ENCODE measurements around the gene NKAPD1. TPM values are rescaled to one million over a fixed set of nuclear protein-coding genes. Genes with fewer than 3 reads are reported as not detected.
"Not testable (repeated sequence)": the region's sequence is repeated elsewhere in the genome, so short reads cannot be mapped to it uniquely, and the experiment has no call there.

Gene NKAPD1, protein sequence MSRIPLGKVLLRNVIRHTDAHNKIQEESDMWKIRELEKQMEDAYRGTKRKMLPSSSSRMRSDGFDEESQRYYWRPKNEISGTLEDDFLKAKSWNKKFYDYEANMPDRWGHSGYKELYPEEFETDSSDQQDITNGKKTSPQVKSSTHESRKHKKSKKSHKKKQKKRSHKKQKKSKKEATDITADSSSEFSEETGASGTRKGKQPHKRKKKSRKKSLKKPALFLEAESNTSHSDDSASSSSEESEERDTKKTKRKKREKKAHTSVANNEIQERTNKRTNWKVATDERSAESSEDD
- total RNA-seq: 10 to 100 TPM; 13.3 to 14.7 TPM
- polyA plus RNA-seq (ENCODE audit: insufficient read length in 6 of 6): 10 to 100 TPM; 44.0 to 59.5 (median 52.8) TPM
- long read RNA-seq, donor 1, transcript NKAPD1-202 (6 exons, 3,669 nt): major isoform, 19 of 33 reads
- long read RNA-seq, donor 1, partial matches to known transcripts: 9 of 33 reads
- long read RNA-seq, donor 1, other reads (novel, unspliced or antisense): 0 of 33 reads
- long read RNA-seq, donor 2, transcript NKAPD1-202 (6 exons, 3,669 nt): major isoform, 19 of 38 reads
- long read RNA-seq, donor 2, partial matches to known transcripts: 17 of 38 reads
- long read RNA-seq, donor 2, other reads (novel, unspliced or antisense): 0 of 38 reads
- long read RNA-seq, donor 3, transcript NKAPD1-202 (6 exons, 3,669 nt): major isoform, 6 of 367 reads
- long read RNA-seq, donor 3, partial matches to known transcripts: 354 of 367 reads
- long read RNA-seq, donor 3, other reads (novel, unspliced or antisense): 6 of 367 reads
- long read RNA-seq, donor 4, transcript NKAPD1-202 (6 exons, 3,669 nt): major isoform, 7 of 19 reads
- long read RNA-seq, donor 4, partial matches to known transcripts: 0 of 19 reads
- long read RNA-seq, donor 4, other reads (novel, unspliced or antisense): 6 of 19 reads
- long read RNA-seq, donor 5, transcript NKAPD1-202 (6 exons, 3,669 nt): major isoform, 7 of 15 reads
- long read RNA-seq, donor 5, partial matches to known transcripts: 5 of 15 reads
- long read RNA-seq, donor 5, other reads (novel, unspliced or antisense): 0 of 15 reads
- long read RNA-seq, donor 6, transcript NKAPD1-202 (6 exons, 3,669 nt): major isoform, 7 of 624 reads
- long read RNA-seq, donor 6, partial matches to known transcripts: 598 of 624 reads
- long read RNA-seq, donor 6, other reads (novel, unspliced or antisense): 18 of 624 reads
- long read RNA-seq, donor 7, transcript NKAPD1-202 (6 exons, 3,669 nt): major isoform, 10 of 252 reads
- long read RNA-seq, donor 7, partial matches to known transcripts: 6 of 252 reads
- long read RNA-seq, donor 7, other reads (novel, unspliced or antisense): 235 of 252 reads
- long read RNA-seq, donor 8, transcript NKAPD1-202 (6 exons, 3,669 nt): major isoform, 17 of 24 reads
- long read RNA-seq, donor 8, partial matches to known transcripts: 0 of 24 reads
- long read RNA-seq, donor 8, other reads (novel, unspliced or antisense): 0 of 24 reads
- long read RNA-seq, donor 9: 0 reads
- long read RNA-seq, donor 10, transcript NKAPD1-202 (6 exons, 3,669 nt): major isoform, 6 of 8 reads
- long read RNA-seq, donor 10, partial matches to known transcripts: 1 of 8 reads
- long read RNA-seq, donor 10, other reads (novel, unspliced or antisense): 0 of 8 reads
- long read RNA-seq, donor 11, transcript NKAPD1-202 (6 exons, 3,669 nt): major isoform, 9 of 415 reads
- long read RNA-seq, donor 11, partial matches to known transcripts: 19 of 415 reads
- long read RNA-seq, donor 11, other reads (novel, unspliced or antisense): 386 of 415 reads
- long read RNA-seq, donor 12, transcript NKAPD1-202 (6 exons, 3,669 nt): major isoform, 14 of 18 reads
- long read RNA-seq, donor 12, partial matches to known transcripts: 0 of 18 reads
- long read RNA-seq, donor 12, other reads (novel, unspliced or antisense): 0 of 18 reads

DNA sequence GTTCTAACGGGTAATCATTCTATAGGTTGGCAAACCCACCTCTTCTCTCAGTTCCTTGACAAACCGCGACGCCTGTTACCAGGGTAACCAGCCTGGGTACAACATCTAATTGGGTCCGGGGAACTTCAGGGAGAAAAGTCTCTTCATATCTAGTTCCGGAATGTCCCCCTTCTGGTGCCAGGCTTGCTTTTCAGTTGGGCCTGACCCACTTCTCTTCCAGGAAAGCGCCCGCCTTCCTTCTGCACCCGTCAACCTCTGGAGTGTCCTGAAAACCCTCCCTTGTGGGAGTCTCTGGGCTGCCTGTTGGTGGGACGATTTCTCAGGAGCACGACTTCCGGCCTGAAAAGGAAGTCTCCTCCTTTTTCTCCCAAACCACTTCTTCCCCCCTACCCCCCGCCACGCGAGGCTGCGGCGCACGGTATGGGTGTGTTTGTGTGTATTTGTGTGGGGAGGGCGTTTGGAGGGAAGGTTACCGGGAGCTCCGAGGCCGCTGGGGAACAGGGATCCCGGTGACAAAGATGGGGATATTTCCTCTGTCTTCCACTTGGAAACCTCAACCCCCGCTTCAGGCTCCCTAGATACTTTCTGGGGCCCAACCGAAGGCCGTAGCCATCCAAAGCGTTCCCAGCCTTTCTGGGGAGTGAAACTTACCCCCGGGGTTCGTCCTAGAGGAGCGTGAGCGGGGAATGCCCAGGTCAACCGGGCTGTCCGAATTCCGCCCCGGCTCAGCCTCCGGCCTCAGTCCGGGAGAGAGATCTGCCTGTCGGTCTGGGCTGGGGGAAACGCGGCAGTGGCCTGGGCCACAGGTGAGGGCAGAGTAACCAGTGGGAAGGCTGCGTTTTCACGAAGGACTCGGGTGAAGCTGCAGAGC, at the start of gene NKAPD1, which contains the start of gene PIH1D2:
Gene NKAPD1, plus strand, starts transcription at position 359 of the 871 bp plus-strand sequence. CDS start 1,276 bp downstream, outside the sequence.
Gene PIH1D2, minus strand, starts transcription at position 77 of the 871 bp plus-strand sequence. CDS start 843 bp downstream, outside the sequence.
- peak; percentile 95 for ATAC-seq
- intact Hi-C loops (cut with DNase I): no loop called here
- H3K4me3 ChIP-seq: peak within 1 kb of the TSS; percentile 65 to 91
- peak; percentile 80 to 91 (median 88) for DNase-seq
- no peaks in the 10 kb centered on the region for H3K27me3 ChIP-seq
- TF ChIP-seq CTCF (IDR thresholded peaks at IDR 0.05): no peak
- peaks cover 0 to 32% of the 10 kb centered on the region in 2 donors for H3K36me3 ChIP-seq
- peaks cover 13 to 17% of the 10 kb centered on the region in 2 donors for H3K4me1 ChIP-seq
- peak within 1 kb of the TSS; percentile 91 to 92 for H3K27ac ChIP-seq
- no peaks in the 10 kb centered on the region for H3K9me3 ChIP-seq

DNA sequence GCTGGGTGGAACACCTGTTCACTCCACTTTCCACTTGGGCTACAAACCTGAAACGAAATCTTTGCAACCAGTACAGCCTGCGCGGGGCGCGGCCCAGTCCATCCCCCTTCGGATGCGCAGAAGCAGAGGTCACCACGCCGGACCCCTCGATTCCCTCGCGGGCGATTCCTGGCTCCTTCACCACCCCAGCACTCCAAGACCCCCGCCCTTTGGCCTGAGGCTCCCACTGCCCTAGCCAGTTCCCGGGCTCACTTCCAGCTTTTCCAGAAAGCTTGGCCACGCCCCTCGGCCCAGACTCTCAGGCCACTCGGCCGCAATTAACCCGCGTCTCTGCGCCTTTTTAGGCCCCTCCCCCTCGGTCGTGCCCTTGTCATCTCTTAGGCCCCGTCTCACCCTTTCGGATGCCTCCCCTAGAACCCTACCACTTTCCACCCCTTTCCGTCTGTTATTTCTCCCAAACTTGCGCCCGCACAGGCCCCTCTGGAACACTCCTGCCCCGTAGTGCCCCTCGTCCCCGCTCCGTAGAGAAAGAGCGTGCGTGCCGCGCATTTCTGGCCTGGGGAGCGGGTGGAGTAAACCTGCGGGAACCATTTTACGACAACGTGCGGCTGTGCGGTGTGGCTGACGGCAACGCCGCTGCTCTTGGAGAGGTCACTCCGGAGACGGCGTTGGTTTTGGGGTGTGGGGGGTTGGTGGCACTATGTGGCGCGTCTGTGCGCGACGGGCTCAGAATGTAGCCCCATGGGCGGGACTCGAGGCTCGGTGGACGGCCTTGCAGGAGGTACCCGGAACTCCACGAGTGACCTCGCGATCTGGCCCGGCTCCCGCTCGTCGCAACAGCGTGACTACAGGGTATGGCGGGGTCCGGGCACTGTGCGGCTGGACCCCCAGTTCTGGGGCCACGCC, 49.1 kb upstream of the NKAPD1 start, which contains the start of gene DLAT:
Gene DLAT, plus strand, starts transcription at position 636 of the 906 bp plus-strand sequence. Its CDS starts 65 bp downstream, at position 701.
- no peaks in the 10 kb centered on the region for H3K9me3 ChIP-seq
- peak within 1 kb of the TSS; percentile 64 to 69 for H3K4me3 ChIP-seq
- ATAC-seq: peak; percentile 94
- peaks cover 0 to 16% of the 10 kb centered on the region in 2 donors for H3K4me1 ChIP-seq
- peaks cover 0 to 19% of the 10 kb centered on the region in 2 donors for H3K36me3 ChIP-seq
- intact Hi-C loops (cut with DNase I): no loop called here
- TF ChIP-seq CTCF (IDR thresholded peaks at IDR 0.05): no peak
- DNase-seq: peak; percentile 81 to 94 (median 88)
- no peaks in the 10 kb centered on the region for H3K27me3 ChIP-seq
- peak within 1 kb of the TSS; percentile 89 to 90 for H3K27ac ChIP-seq

- ATAC-seq: peak; percentile 26
Observed at GRCh38 chr11:112025707-112026106, 48.4 kb upstream of the NKAPD1 start.

GRCh38 chr11:112026784-112027410, 47.2 kb upstream of the NKAPD1 start:
- peaks cover 0 to 35% of the 10 kb centered on the region in 2 donors for H3K36me3 ChIP-seq
- H3K27me3 ChIP-seq; H3K9me3 ChIP-seq; DNase-seq; H3K4me3 ChIP-seq; ATAC-seq; H3K27ac ChIP-seq; intact Hi-C loops (cut with DNase I): not testable (repeated sequence)
- peaks cover 0 to 16% of the 10 kb centered on the region in 2 donors for H3K4me1 ChIP-seq

More at GRCh38 chr11:112025707-112026106, 48.4 kb upstream of the NKAPD1 start:
- peaks cover 0 to 16% of the 10 kb centered on the region in 2 donors for H3K4me1 ChIP-seq
- intact Hi-C loops (cut with DNase I): no loop called here
- peak in 1 of 4 donors; percentile 3 for DNase-seq
- no peak for TF ChIP-seq CTCF (IDR thresholded peaks at IDR 0.05)
- H3K9me3 ChIP-seq: no peaks in the 10 kb centered on the region
- H3K27me3 ChIP-seq: no peaks in the 10 kb centered on the region
- peak overlapping the region; percentile 89 to 90 for H3K27ac ChIP-seq
- H3K36me3 ChIP-seq: peaks cover 0 to 26% of the 10 kb centered on the region in 2 donors
- H3K4me3 ChIP-seq: peak overlapping the region; percentile 64 to 69

All from left lung (tissue), 14 donors.